Endothelial cell of hepatic sinusoid (primary cell): ENCODE data around the gene TNP2.

Experiments
- in situ Hi-C: cut with HindIII; loops from 2 replicates; pipeline ENCODE4 v1.10.0; 2017; ENCODE audit warnings: low sequenced_read_pairs

TNP2 gene

DNA sequence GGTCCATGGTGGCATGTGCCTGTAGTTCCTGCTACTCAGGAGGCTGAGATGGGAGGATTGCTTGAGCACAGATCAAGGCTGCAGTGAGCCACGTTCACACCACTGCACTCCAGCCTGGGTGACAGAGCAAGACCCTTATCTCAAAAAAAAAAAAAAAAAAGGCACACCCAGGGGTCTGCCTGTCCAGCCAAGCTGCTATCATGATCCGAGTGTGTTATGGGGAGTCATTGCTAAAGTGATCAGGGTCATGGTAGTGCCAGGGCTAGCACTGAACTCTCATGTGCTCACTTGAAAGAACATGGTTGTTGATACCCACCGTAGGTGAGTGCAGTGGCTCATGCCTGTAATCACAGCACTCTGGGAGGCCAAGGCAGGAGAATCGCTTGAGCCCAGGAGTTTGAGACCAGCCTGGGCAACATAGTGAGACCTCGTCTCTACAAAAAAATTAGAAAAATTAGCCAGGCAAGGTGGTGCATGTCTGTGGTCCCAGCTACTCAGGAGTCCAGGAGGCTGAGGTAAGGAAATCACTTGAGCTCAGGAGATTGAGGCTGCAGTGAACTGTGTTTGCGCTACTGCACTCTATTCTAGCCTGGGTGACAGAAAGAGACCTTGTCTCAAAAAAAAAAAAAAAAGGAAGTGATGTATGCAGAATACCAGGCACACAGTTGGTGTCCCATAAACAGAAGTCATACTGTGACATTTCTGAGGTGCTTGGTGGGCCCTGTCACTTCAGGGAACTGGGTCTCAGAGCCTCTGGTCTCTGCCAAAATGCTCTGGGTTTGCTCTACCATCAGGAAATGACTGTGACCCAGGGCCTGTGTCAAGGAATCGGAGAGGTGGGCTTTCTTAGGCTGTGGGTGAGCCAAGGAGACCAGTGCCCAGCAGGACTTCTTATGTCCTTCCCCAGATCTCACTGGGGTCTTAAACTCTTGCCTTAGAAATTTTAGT, 9.8 kb upstream of the TNP2 start:
- in situ Hi-C loops, result loop anchor here (5.0 kb wide), 3 partner anchors 43 to 103 kb away; no protein-coding TSS in a partner anchor

DNA sequence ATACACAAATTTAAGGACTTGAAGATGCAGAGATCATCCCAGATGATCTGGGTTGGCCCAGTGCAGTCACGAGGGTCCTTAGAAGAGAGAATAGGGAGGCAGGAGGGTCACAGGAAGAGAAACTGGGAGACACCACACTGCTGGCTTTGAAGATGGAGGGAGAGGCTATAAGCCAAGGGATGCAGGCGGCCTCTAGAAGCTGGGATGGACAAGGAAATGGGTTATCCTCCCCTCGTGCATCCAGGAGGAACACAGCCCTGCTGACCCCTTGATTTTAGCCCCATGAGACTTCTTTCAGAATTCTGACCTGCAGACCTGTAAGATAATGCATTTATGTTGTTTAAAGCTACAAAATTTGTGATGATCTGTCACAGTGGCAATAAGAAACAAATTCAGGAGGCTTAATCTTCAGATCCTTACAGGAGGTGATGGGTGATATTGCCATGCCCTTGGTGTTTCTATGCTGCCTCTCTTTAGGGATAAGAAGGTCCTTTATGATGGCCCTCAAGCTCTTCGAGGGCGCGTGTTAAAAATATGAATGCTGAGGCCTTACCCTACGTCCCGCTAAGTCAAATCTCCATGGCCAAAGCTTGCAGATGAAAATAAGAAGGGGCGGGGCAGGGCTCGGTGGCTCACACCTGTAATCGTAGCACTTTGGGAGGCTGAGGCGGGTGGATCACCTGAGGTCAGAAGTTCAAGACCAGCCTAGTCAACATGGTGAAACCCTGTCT, 8.6 kb upstream of the TNP2 start:
- in situ Hi-C loops, result loop anchor here (5.0 kb wide), 3 partner anchors 45 to 105 kb away; no protein-coding TSS in a partner anchor

DNA sequence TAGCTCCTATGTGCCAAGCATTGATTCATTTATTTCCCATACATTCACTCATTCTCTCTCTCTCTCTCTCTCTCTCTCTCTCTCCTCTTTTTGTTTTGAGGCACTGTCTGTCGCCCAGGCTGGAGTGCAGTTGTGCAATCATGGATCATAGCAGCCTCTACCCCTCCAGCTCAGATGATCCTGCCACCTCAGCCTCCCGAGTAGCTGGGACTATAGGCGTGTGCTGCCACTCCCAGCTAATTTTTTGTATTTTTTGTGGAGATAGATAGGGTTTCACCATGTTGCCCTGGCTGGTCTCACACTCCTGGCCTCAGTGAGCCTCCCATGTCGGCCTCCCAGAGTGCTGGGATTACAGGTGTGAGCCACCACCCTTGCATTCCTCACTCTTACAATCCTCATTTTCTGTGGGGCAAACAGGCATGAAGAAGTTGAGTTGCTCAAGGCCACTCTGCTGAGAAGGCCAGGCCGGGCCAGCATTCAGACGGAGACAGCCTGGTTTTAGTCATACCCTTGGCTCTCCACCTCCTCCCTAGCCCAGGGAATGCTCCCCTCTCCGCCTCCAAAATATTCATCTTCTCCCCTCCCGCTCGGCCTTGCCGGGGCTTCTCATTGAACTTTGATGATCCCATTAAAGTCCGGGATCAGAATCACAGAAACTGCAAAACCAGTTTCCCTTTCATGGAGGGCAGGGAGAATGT, 7.9 kb upstream of the TNP2 start:
- in situ Hi-C loops, result loop anchor here (5.0 kb wide), 3 partner anchors 45 to 105 kb away; no protein-coding TSS in a partner anchor

DNA sequence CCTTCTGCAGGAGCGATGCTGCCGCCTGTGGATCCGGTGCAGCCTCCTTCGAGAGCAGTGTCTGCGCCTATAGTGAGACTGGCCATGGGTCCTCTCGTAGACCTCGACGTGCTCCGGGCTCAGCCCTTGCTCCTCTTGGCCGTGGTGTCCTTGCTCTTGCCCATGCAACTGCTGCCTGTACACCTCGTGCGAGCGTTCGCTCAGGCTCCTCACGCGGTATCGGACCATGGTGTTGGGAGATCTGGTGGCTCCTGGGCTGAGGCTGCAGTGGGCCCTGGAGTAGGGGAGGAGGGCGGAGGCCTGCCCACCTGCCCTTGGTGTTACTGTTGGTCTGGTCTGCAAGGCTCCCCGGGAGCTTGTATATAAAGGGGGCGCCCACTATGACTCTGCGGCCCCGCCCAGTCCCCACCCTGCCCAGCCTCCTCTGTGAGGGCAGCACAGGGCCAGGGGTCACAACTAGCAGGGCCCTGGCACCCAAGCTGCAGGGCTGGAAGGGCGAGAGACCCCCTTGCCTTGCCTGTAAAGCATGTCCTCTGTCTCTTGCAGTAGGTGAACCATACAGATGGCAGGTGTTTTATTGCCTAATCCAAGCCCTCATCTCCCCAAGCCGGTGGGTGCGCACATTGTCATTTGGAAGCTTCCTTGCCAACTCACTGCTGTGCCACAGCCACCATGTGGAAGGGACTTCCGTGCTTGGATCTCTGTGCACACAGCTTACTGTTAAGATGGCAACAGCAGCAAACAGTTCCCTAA, 7.2 kb upstream of the TNP2 start, which contains the start of gene PRM2:
Gene PRM2, minus strand, starts transcription at position 338 of the 753 bp plus-strand sequence. Its CDS starts 110 bp downstream, at position 228.
- in situ Hi-C loops, result loop anchor here (5.0 kb wide), 3 partner anchors 46 to 106 kb away; no protein-coding TSS in a partner anchor

GRCh38 chr16:11274964-11275363, 5.8 kb upstream of the TNP2 start:
- in situ Hi-C loops, result loop anchor here (5.0 to 25.0 kb wide), 4 partner anchors 47 to 313 kb away; no protein-coding TSS in a partner anchor

- in situ Hi-C loops, result loop anchor here (25.0 kb wide), 1 partner anchor 312 kb away; no protein-coding TSS in a partner anchor
Measured at GRCh38 chr16:11273721-11274324, 4.7 kb upstream of the TNP2 start.

GRCh38 chr16:11272921-11273720, 4.0 kb upstream of the TNP2 start, which contains the start of gene PRM3:
TSS of gene PRM3 (minus strand) at chr16:11273629. CDS start at chr16:11273595, 34 bp downstream.
- in situ Hi-C loops, result loop anchor here (25.0 kb wide), 1 partner anchor 311 kb away; no protein-coding TSS in a partner anchor

GRCh38 chr16:11272484-11272883, 3.4 kb upstream of the TNP2 start:
- in situ Hi-C loops, result loop anchor here (25.0 kb wide), 1 partner anchor 310 kb away; no protein-coding TSS in a partner anchor

- in situ Hi-C loops, result loop anchor here (25.0 kb wide), 1 partner anchor 309 kb away; no protein-coding TSS in a partner anchor
Measured at GRCh38 chr16:11271610-11272009, 2.5 kb upstream of the TNP2 start.

DNA sequence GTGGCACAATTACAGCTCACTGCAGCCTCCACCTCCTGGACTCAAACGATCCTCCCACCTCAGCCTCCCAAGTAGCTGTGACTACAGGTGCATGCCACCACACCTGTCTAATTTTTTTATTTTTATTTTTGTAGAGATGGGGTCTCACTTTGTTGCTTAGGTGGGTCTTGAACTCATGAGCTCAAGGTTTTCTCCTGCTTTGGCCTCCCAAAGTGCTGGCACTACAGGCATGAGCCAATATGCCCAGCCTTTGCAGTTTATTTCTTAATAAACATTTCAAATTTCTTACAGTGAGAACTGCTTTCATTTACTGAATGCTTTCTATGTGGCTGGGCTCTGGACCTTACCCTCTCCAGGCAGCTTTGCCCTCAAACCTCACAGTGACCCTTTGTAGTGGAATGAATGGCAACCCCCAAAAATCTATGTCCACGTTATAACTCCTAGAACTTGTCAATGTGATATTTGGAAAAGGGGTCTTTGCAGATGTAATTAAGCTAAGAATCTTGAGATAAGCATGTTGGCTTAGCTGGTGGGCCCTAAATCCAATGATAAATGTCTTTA, 1.6 kb upstream of the TNP2 start:
- in situ Hi-C loops, result loop anchor here (25.0 kb wide), 1 partner anchor 308 kb away; no protein-coding TSS in a partner anchor

GRCh38 chr16:11265124-11265523, 4.0 kb downstream of the TNP2 start:
- in situ Hi-C loops, result loop anchor here (5.0 to 25.0 kb wide), 2 partner anchors 87 to 303 kb away; no protein-coding TSS in a partner anchor

GRCh38 chr16:11264155-11264832, 4.8 kb downstream of the TNP2 start:
- in situ Hi-C loops, result loop anchor here (25.0 kb wide), 1 partner anchor 302 kb away; no protein-coding TSS in a partner anchor

GRCh38 chr16:11263737-11264136, 5.4 kb downstream of the TNP2 start:
- in situ Hi-C loops, result loop anchor here (25.0 kb wide), 1 partner anchor 301 kb away; no protein-coding TSS in a partner anchor

DNA sequence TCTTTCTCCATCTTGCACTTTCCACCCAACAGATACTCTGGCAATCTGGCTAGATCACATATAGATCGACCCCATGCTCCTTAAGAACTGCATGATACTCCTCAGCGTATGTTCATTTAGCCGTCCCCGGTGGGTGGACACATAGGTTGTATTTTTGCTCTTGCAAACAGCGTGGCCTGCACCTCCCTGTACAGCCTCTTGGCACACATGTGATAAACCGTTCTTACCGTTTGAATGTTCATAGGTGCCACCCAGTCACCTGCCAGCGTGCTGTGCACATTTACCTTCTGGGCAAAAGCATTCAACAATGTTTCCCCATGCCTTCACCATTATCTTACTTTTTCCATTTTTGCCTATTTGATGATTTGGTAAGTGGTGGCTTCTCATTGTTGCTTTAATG, 6.2 kb downstream of the TNP2 start:
- in situ Hi-C loops, result loop anchor here (25.0 kb wide), 1 partner anchor 301 kb away; no protein-coding TSS in a partner anchor

DNA sequence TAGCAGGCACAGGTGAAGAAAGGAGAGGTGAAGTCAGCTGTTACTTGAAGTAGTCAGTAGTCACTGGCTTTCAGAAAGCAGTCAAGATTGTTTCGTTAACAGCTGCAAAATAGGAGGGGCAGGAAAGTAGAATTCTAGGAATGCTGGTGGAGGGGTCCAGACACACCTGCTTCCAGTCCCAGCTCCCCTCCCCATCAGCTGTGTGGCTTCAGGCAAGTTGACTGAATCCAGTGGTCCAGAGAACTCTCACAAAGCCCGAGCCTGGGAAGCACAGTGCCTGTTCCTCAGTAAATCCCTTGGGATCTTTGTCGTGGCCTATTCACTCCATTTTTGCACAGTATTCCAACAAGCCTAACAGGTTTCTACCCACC, 8.5 kb downstream of the TNP2 start:
- in situ Hi-C loops, result loop anchor here (25.0 kb wide), 1 partner anchor 298 kb away; no protein-coding TSS in a partner anchor

GRCh38 chr16:11259655-11260595, 9.2 kb downstream of the TNP2 start:
- in situ Hi-C loops, result loop anchor here (25.0 kb wide), 1 partner anchor 298 kb away; no protein-coding TSS in a partner anchor
